HTR-8/SVneo (cell line): ENCODE measurements around the gene STK38L.
A peak's percentile ranks its signal among the peaks of the same experiment; 100 is the strongest.

Experiments
- DNase-seq: peaks from one replicate; pipeline ENCODE4 v3.0.0; 2011; ENCODE audit warnings: low spot score, mixed read lengths; ENCODE audit not compliant: insufficient read length
- FAIRE-seq: peaks from 2 replicates; lab custom pipeline; 2011; peaks lifted over from hg19 to GRCh38; lab: Jason Lieb, UNC

STK38L gene

GRCh38 chr12:27243804-27244688 is at the start of gene STK38L:
Gene STK38L (plus strand): TSS chr12:27244286. CDS start chr12:27297721, 53,435 bp downstream.
- peak; percentile 99 for FAIRE-seq
- peak; percentile 98 for DNase-seq

GRCh38 chr12:27194644-27195043 is 49.4 kb upstream of the STK38L start:
- no peak for FAIRE-seq

GRCh38 chr12:27198036-27198435 is 46.0 kb upstream of the STK38L start:
- DNase-seq: no peak
- FAIRE-seq: no peak

More at GRCh38 chr12:27194644-27195043, 49.4 kb upstream of the STK38L start:
- DNase-seq: no peak

- FAIRE-seq: no peak
These were observed 44.3 kb upstream of the STK38L start for GRCh38 chr12:27199638-27200300.

GRCh38 chr12:27201169-27201568 is 42.9 kb upstream of the STK38L start:
- FAIRE-seq (no peak), DNase-seq (no peak)

More at GRCh38 chr12:27199638-27200300, 44.3 kb upstream of the STK38L start:
- no peak for DNase-seq

- DNase-seq: no peak
- no peak for FAIRE-seq
These were observed 37.1 kb upstream of the STK38L start for GRCh38 chr12:27206801-27207502.

- DNase-seq (no peak), FAIRE-seq (peak; percentile 46)
These were observed 36.3 kb upstream of the STK38L start for GRCh38 chr12:27207615-27208413.

GRCh38 chr12:27208414-27208750 is 35.7 kb upstream of the STK38L start:
- DNase-seq (no peak), FAIRE-seq (no peak)

- DNase-seq (no peak), FAIRE-seq (no peak)
These were observed 34.7 kb upstream of the STK38L start for GRCh38 chr12:27209257-27209910.

GRCh38 chr12:27210187-27210586 is 33.9 kb upstream of the STK38L start:
- peak; percentile 60 for FAIRE-seq

GRCh38 chr12:27212861-27213260 is 31.2 kb upstream of the STK38L start:
- no peak for FAIRE-seq
- DNase-seq: no peak

More at GRCh38 chr12:27210187-27210586, 33.9 kb upstream of the STK38L start:
- DNase-seq: no peak

GRCh38 chr12:27213304-27213703 is 30.8 kb upstream of the STK38L start:
- FAIRE-seq: no peak
- no peak for DNase-seq

- FAIRE-seq: no peak
- DNase-seq: no peak
These were observed 30.0 kb upstream of the STK38L start for GRCh38 chr12:27213830-27214787.

GRCh38 chr12:27217590-27217989 is 26.5 kb upstream of the STK38L start:
- FAIRE-seq (no peak), DNase-seq (no peak)

GRCh38 chr12:27219693-27220054 is 24.4 kb upstream of the STK38L start:
- FAIRE-seq: no peak

GRCh38 chr12:27220055-27220987 is 23.8 kb upstream of the STK38L start:
- no peak for FAIRE-seq
- DNase-seq: no peak

More at GRCh38 chr12:27219693-27220054, 24.4 kb upstream of the STK38L start:
- DNase-seq: no peak

GRCh38 chr12:27220988-27221345 is 23.1 kb upstream of the STK38L start:
- DNase-seq: no peak
- FAIRE-seq: no peak
